Muscle layer of colon (tissue), 2 donors: Measurements from ENCODE around the gene ABCC2.
"Not testable (repeated sequence)": the region's sequence is repeated elsewhere in the genome, so short reads cannot be mapped to it uniquely, and the experiment has no call there.

Source experiments
- H3K27ac ChIP-seq: one replicate; pipeline ENCODE4 v1.7.0; 2013; ENCODE audit warnings: low read depth, mild to moderate bottlenecking, low read length, moderate library complexity
- H3K27me3 ChIP-seq, 2 donors: one replicate each; pipeline ENCODE4 v1.7.0; 2013; ENCODE audit warnings: low read length in 2 of 2, mild to moderate bottlenecking in 2 of 2; ENCODE audit not compliant: insufficient read depth in 2 of 2, control insufficient read depth in 1 of 2
- H3K36me3 ChIP-seq: one replicate; pipeline ENCODE4 v1.7.0; 2013; ENCODE audit warnings: mild to moderate bottlenecking, low read length; ENCODE audit not compliant: insufficient read depth
- H3K4me1 ChIP-seq: one replicate; pipeline ENCODE4 v1.7.0; 2013; ENCODE audit warnings: mild to moderate bottlenecking, low read length; ENCODE audit not compliant: insufficient read depth
- H3K4me3 ChIP-seq, 2 donors: one replicate each; pipeline ENCODE4 v1.7.0; 2013; ENCODE audit warnings: low read length in 2 of 2, low read depth in 1 of 2, mild to moderate bottlenecking in 1 of 2, moderate library complexity in 1 of 2
- H3K9ac ChIP-seq: one replicate; pipeline ENCODE4 v1.7.0; 2013; ENCODE audit warnings: low read length
- H3K9me3 ChIP-seq: one replicate; pipeline ENCODE4 v1.7.0; 2013; ENCODE audit warnings: mild to moderate bottlenecking, low read length
- donor health status: abdominal sarcoma.
- donor health status: Adenocarcinoma of cecum.

ABCC2 gene

GRCh38 chr10:99782447-99783286, at the start of gene ABCC2:
TSS of gene ABCC2 (plus strand) at chr10:99782640. CDS start at chr10:99782845, 205 bp downstream.
- peaks cover 4% of the 10 kb centered on the region for H3K4me1 ChIP-seq
- H3K27ac ChIP-seq, result no peak within 1 kb of the TSS
- no peak within 1 kb of the TSS for H3K4me3 ChIP-seq
- no peaks in the 10 kb centered on the region for H3K36me3 ChIP-seq
- no peaks in the 10 kb centered on the region for H3K9me3 ChIP-seq
- no peaks in the 10 kb centered on the region for H3K27me3 ChIP-seq
- H3K9ac ChIP-seq, result no peak within 1 kb of the TSS

DNA sequence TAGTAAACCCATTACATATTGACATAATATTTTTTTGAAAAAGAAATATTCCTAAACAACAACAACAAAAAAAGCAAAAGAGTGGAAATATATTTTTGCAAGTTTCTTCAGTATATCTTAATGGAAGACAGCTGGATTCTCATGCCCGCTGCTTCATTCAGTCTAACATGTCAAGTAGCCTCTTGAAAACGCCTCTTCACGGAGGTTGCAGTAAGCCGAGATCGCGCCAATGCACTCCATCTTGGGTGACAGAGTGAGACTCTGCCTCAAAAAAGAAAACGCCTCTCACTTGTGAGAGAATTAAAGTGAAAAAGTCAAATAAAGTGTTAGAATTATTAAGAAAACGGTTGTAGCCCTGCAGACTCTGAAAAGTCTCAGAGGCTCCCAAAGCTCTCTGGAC, 49.1 kb upstream of the ABCC2 start:
- Histone ChIP-seq H3K4me1 (peaks cover 16% of the 10 kb centered on the region), H3K9ac (no peak overlapping the region), H3K9me3 (no peaks in the 10 kb centered on the region), H3K27ac (no peak overlapping the region), H3K4me3 (no peak overlapping the region), H3K27me3 (no peaks in the 10 kb centered on the region), H3K36me3 (peaks cover 20% of the 10 kb centered on the region)

DNA sequence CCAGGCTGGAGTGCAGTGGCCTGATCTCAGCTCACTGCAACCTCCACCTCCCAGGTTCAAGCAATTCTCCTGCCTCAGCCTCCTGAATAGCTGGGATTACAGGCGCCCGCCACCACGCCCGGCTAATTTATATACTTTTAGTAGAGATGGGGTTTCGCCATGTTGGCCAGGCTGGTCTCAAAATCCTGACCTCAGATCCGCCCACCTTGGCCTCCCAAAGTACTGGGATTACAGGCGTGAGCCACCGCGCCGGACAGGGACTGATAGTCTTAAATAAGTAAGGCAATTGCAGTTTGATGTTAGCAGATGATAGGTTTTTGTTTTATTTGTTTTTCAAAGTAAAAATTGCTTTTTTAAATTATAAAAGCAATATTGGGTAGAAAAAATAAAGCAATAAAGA, 48.3 kb upstream of the ABCC2 start:
- not testable (repeated sequence) for H3K27ac ChIP-seq, H3K27me3 ChIP-seq, H3K9me3 ChIP-seq, H3K4me3 ChIP-seq, H3K9ac ChIP-seq
- H3K4me1 ChIP-seq, result peaks cover 16% of the 10 kb centered on the region
- H3K36me3 ChIP-seq, result peaks cover 22% of the 10 kb centered on the region

DNA sequence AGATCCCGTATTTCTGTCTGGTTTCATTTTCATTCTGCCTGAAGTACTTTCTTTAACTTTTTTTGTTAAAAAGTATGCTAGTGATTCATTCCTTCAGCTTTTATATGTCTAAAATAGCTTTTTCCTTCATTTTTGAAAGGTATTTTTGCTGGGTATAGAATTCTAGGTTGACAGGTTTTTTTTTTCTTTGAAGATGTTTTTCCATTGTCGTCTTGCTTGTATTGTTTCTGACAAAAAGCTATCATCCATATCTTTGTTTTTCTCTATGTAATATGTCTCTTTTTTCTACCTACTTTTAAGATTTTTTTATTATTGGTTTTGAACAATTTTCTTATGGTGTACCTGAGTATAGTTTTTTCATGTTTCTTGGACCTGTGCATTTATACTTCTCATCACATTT, 42.2 kb upstream of the ABCC2 start:
- peaks cover 67% of the 10 kb centered on the region for H3K36me3 ChIP-seq
- no peak overlapping the region for H3K27ac ChIP-seq
- no peak overlapping the region for H3K4me3 ChIP-seq

GRCh38 chr10:99740933-99741559, 41.4 kb upstream of the ABCC2 start:
- no peak overlapping the region for H3K4me3 ChIP-seq
- H3K9ac ChIP-seq, result no peak overlapping the region
- peaks cover 6% of the 10 kb centered on the region for H3K4me1 ChIP-seq
- H3K27me3 ChIP-seq, result no peaks in the 10 kb centered on the region
- peaks cover 71% of the 10 kb centered on the region for H3K36me3 ChIP-seq
- H3K9me3 ChIP-seq, result peaks cover 5% of the 10 kb centered on the region
- H3K27ac ChIP-seq, result no peak overlapping the region

More for the DNA sequence above, 42.2 kb upstream of the ABCC2 start:
- Histone ChIP-seq H3K27me3 (no peaks in the 10 kb centered on the region), H3K9ac (no peak overlapping the region), H3K4me1 (peaks cover 6% of the 10 kb centered on the region), H3K9me3 (peaks cover 5% of the 10 kb centered on the region)

DNA sequence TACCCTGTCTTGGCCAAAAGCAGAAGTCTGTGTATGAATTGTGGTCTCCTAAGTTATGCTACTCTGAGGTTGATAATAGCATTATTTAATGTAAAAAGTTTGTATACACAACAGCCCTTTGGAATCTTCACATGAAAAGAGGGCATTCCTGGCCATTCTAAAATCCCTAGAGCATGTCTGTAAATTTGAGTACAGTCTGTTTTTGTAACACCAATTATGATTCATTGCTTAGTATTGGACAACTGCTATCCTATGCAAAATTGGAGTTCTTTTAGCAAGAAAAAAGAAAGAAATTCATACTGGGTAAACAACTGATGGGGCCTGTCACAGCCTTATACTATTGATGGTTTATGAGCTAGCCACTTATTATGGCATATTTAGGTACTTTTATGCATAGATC, 40.2 kb upstream of the ABCC2 start:
- Histone ChIP-seq H3K36me3 (peaks cover 65% of the 10 kb centered on the region), H3K27ac (no peak overlapping the region), H3K4me1 (peaks cover 6% of the 10 kb centered on the region), H3K9me3 (peaks cover 5% of the 10 kb centered on the region), H3K9ac (no peak overlapping the region), H3K27me3 (no peaks in the 10 kb centered on the region), H3K4me3 (no peak overlapping the region)

- Histone ChIP-seq H3K27me3 (no peaks in the 10 kb centered on the region), H3K27ac (no peak overlapping the region), H3K9me3 (peaks cover 5% of the 10 kb centered on the region), H3K36me3 (peaks cover 65% of the 10 kb centered on the region), H3K9ac (no peak overlapping the region), H3K4me3 (no peak overlapping the region), H3K4me1 (peaks cover 6% of the 10 kb centered on the region)
Measured at GRCh38 chr10:99742701-99743100, 39.7 kb upstream of the ABCC2 start.

GRCh38 chr10:99743841-99744240, 38.6 kb upstream of the ABCC2 start:
- H3K4me1 ChIP-seq, result peaks cover 6% of the 10 kb centered on the region
- no peak overlapping the region for H3K9ac ChIP-seq
- no peaks in the 10 kb centered on the region for H3K27me3 ChIP-seq
- H3K27ac ChIP-seq, result no peak overlapping the region
- H3K4me3 ChIP-seq, result no peak overlapping the region
- peaks cover 5% of the 10 kb centered on the region for H3K9me3 ChIP-seq
- H3K36me3 ChIP-seq, result peaks cover 74% of the 10 kb centered on the region

DNA sequence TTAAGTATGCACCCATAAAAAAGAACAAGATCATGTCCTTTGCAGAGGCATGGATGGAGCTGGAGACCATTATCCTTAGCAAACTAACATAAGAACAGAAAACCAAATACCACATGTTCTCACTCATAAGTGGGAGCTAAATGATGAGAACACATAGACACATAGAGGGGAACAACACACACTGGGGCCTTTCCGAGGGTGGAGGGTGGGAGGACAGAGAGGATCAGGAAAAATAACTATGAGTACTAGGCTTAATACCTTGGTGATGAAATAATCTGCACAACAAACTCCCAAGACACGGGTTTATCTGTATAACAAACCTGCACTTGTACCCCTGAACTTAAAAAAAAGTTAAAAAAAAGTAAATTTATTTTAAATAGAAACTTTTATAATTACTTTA, 36.3 kb upstream of the ABCC2 start:
- H3K4me3 ChIP-seq, H3K27ac ChIP-seq, H3K4me1 ChIP-seq, H3K9me3 ChIP-seq, H3K9ac ChIP-seq, H3K27me3 ChIP-seq: not testable (repeated sequence)
- peaks cover 57% of the 10 kb centered on the region for H3K36me3 ChIP-seq

DNA sequence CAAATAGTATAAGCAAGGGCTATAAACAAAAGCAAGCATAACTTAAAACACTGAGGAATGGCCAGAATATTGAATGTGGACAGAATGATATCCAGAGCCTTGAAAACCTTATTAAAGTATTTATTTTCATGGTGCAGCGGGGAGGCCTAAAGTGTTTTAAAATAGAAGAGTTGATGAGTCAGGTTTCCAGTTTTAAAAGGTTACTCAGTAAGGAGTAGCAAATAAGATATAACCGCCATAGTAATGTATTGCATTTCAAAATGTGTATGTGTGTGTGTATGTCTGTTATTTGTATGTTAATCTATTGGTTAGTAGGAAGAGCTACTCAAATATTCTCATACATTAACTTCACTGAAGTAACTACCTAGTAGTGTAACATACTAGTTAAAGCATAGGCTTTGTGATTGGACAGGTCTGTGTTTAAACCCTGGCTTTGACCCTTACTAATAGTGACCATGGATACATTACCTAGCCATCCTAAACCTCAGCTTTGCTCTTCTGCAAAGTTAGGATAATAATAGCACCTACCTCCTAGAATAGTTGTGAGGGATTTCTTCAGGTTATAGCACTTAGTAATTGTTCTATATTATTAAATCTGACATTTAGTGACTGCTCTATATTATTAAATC, 33.5 kb upstream of the ABCC2 start:
- H3K27me3 ChIP-seq, result no peaks in the 10 kb centered on the region
- no peaks in the 10 kb centered on the region for H3K4me1 ChIP-seq
- H3K4me3 ChIP-seq, result no peak overlapping the region
- H3K9ac ChIP-seq, result no peak overlapping the region
- H3K36me3 ChIP-seq, result peaks cover 43% of the 10 kb centered on the region
- H3K27ac ChIP-seq, result no peak overlapping the region
- H3K9me3 ChIP-seq, result no peaks in the 10 kb centered on the region

GRCh38 chr10:99750641-99751040, 31.8 kb upstream of the ABCC2 start:
- H3K4me1 ChIP-seq, result no peaks in the 10 kb centered on the region
- no peaks in the 10 kb centered on the region for H3K27me3 ChIP-seq
- H3K9me3 ChIP-seq, result no peaks in the 10 kb centered on the region
- H3K27ac ChIP-seq, result no peak overlapping the region
- no peak overlapping the region for H3K9ac ChIP-seq
- H3K4me3 ChIP-seq, result no peak overlapping the region
- peaks cover 33% of the 10 kb centered on the region for H3K36me3 ChIP-seq
